HG03135 (cell line): ENCODE results near the gene SNCG.
"Not testable (repeated sequence)": the region's sequence is repeated elsewhere in the genome, so short reads cannot be mapped to it uniquely, and the experiment has no call there.

Experiments
- ATAC-seq: cut with Tn5 transposase; IDR thresholded peaks from one replicate; pipeline ENCODE4 v1.9.1; 2021; ENCODE audit warnings: mild to moderate bottlenecking, moderate library complexity; ENCODE audit not compliant: unreplicated experiment

The SNCG gene

GRCh38 chr10:86958116-86958900 is at the start of gene SNCG:
Gene SNCG, plus strand, starts transcription at chr10:86958599. Its CDS starts 99 bp downstream, at chr10:86958698.
- no peak for ATAC-seq

- ATAC-seq, result no peak
These were observed 43.7 kb upstream of the SNCG start for GRCh38 chr10:86914734-86915133.

- ATAC-seq, result no peak
These were observed 40.4 kb upstream of the SNCG start for GRCh38 chr10:86918022-86918471.

DNA sequence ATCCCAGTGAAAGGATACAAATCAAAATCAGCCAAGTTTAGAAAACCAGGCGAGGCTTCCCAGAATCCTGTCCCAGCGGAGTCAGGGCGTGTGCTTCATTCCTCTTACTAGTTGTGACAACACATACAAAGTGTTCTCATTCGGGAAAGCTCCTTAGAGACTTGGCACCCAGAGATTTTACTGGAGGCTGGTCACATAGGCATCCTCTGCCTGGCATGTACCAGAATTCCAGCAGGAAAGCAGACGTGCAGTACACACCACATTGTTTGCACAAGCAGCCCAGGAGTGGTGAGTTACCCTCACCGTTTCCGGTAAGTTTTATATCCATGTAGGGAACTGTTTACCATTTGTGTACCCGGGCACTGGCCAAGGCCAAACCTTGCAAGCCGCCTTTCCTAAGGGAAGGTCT is 35.8 kb upstream of the SNCG start:
- ATAC-seq, result no peak

DNA sequence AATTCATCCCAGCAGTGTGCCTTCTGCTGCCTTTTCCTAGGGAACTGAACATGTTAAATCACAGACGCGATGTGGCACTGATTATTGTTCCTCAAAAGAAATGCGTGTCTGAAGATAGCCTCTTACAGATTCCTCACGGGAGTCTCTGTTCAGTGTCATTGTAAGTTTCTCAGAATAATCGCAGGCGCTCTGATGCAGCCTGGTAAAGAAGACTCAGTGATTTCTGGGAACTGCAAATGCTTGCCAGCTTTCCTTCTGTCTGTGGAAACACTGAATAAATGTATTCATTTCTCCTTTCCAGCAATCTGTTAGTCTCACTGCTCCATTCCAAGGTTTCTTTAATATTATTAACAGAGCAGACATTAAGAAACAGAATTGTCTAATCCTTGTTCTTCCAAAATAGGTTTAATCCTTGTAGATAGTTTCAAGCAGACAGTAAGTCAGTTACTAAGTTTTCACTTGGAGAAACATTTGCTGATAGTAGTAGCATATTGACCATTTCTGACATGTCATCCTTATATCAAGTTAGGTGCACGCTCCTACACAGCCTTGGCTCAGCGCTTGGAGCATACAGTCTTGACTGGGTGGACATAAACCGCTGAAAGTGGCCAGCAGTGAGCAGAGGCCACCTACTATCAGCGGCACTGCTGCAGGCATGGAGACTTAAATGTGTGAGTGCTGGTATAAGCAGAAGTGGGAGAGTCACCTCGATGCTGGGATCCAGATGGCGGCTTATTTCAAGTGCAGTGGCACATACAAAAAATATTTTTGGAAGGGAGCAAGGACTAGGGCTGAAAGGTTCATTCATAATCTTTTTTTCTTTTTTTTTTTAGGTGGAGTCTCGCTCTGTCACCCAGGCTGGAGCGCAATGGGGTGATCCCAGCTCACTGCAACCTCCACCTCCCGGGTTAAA is 28.7 kb upstream of the SNCG start:
- ATAC-seq, result no peak

DNA sequence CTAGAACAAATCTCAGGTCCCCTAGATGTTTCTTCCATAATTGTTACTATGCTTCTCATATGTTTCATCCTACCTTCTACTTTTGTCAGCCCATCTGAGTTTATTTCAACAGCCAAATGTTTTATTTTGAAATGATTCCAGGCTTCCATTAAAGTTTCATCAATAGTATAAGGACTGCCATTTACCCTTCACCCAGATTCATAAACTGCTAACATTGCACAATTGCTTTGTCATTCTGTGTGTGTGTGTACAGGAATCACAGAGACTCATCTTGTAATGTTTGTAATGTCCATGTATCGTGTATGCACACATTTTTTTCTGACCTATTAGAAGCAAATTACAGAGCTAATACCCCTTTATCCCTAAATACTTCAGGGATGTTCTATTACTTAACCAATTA is 26.5 kb upstream of the SNCG start:
- ATAC-seq, result no peak

GRCh38 chr10:86932674-86933073 is 25.7 kb upstream of the SNCG start:
- no peak for ATAC-seq

DNA sequence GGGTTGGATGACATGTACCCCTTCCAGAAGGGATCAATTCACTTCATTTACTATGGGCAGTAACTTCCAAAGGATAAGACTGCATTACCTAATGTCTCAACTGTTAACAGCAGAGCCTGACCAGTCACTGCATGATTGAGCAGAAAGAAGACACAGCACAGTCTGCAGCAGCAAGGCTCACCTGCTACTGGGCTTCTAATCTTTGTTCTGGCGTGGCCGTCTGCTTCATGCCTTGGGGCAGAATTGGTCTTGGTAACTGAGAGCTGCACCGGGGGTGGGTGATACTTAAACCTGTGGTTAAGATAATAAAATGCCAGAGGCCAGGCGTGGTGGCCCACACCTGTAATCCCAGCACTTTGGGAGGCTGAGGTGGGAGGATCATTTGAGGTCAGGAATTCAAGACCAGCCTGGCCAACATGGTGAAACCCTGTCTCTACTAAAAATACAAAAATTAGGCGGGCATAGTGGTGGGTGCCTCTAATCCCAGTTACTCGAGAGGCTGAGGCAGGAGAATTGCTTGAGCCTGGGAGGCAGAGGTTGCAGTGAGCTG is 24.2 kb upstream of the SNCG start:
- not testable (repeated sequence) for ATAC-seq

DNA sequence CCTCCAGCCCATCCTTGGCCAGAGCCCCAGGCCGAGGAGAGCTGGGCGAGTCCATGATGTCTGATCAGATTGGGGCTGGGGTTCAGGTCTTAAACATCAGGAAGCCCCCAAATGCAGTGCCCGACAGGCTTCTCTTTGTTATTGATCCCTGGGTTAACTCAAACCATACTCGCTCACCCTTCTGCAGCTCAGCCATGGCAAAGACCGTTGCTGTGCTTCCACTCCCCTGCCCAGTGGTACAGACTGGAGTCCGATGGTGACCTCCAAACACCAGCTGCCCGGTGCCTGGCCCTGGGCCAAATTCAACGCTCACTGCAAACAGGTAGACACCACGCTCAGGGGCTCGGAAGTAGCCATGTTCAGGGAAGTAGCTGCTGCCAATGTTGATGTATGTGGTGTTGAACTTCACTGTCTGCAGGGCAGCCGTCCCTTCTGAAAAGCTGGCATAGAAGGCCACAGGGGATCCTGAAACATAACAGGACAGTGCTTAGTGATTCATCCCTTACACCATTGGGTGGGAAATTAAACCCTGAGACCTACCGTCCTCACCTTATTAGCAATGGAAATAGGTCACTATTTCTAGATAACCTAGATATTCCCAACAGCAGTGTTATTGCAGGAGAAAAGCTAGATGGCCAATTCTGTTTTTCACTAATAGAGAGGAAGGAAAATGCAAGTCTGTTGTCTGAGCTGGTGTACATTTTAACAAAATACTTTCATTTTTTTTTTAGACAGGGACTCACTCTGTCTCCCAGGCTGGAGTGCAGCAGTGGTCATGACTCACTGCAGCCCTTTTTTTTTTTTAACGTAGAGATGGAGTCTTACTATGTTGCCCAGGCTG is 21.5 kb upstream of the SNCG start:
- no peak for ATAC-seq

DNA sequence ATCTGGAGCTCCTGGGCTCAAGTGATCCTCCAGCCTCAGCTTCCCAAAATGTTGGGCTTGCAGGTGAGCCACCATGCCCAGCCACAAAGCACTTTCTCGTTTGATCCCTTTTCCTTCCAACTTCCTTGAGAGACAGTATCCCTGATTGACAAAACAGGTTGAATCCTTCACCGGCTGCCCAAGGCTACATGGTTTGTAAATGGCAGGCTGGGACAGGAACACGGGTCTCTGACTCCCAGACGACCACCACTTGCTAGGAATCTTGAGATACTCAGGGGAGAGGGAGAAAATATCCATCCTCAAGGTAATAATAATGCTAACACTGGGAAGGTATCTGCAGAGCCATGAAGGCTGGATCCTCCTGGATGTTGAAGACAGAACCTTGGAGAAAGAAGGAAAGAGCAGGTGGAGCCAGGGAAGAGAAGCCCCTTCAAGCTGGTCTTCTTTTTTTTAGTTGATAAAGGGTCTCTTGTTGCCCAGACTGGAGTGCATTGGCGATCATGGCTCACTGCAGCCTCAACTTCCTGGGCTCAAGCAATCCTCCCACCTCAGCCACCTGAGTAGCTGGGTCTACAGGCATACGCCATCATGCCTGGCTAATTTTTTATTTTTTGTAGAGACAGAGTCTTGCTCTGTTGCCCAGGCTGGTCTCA is 20.8 kb upstream of the SNCG start:
- no peak for ATAC-seq

DNA sequence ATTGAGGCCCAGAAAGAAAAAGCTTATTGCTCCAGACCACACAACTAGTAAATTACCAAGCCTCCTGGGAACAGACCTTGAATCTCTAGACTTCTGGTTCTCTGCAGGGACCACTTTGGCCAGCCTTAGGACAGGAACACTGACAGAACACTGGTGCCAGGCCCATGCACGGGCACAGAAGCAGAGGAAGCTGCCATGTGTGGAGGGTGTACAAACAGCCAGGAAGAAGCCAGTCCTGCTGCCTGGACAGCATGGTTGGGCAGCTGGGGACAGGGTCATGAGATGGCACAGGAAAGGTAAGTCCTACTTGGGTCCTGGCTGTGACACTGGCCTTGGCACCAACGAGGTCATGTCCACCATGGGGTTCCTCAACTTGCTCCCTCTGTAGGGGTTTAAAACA is 20.1 kb upstream of the SNCG start:
- no peak for ATAC-seq

- ATAC-seq, result not testable (repeated sequence)
These were observed 18.3 kb upstream of the SNCG start for GRCh38 chr10:86940076-86940475.

GRCh38 chr10:86940677-86941076 is 17.7 kb upstream of the SNCG start:
- no peak for ATAC-seq

DNA sequence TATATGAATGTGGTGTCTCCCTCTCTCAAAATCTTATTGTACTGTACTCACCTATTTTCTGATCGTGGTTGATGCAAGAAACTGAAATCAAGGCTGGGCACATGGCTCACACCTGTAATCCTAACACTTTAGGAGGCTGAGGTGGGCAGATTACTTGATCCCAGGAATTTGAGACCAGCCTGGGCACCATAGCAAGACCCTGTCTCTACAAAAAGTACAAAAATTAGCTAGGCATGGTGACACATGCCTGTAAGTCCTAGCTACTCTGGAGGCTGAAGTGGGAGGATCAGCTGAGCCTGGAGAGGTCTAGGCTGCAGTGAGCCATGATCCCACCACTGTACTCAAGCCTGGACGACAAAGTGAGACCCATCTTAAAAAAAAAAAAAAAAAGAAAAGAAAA is 17.0 kb upstream of the SNCG start:
- no peak for ATAC-seq

- no peak for ATAC-seq
These were observed 16.4 kb upstream of the SNCG start for GRCh38 chr10:86941991-86942421.

- ATAC-seq, result no peak
These were observed 15.7 kb upstream of the SNCG start for GRCh38 chr10:86942441-86943315.

GRCh38 chr10:86943316-86944030 is 14.9 kb upstream of the SNCG start:
- ATAC-seq, result no peak

GRCh38 chr10:86944031-86944419 is 14.4 kb upstream of the SNCG start:
- no peak for ATAC-seq

DNA sequence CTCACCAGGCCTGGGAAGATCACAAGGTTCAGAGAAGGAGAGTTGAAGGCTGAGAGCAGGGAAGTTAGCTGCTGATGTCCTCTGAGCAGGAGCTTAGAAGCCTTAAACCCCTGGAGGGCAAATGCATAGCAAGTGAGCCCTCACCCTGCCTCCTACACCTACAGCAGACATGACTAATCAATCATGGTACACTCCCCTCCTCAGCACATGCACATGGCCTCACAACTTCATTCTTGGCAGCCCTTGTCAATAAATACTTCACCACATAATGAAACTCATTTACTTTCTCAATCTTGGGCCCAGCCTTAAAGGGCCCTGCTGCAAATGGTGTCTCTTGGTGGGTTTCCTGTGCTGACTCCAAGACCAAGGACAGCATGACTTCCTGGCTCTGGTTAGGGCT is 13.9 kb upstream of the SNCG start:
- ATAC-seq, result no peak
